Measurements from ENCODE around the gene ACMSD.

- TF ChIP-seq FOS (IDR thresholded peaks at IDR 0.05; ENCODE audit: low read depth, low read length) (no peak), USF2 (IDR thresholded peaks at IDR 0.05; ENCODE audit: low read depth, low read length) (no peak), CEBPB (IDR thresholded peaks at IDR 0.05; ENCODE audit: low read depth, low read length) (no peak), RCOR1 (IDR thresholded peaks at IDR 0.05; ENCODE audit: insufficient replicate concordance, low read length) (no peak), CTCF (conservative IDR thresholded peaks at IDR 0.05; ENCODE audit: low read depth, low read length) (no peak), RAD21 (IDR thresholded peaks at IDR 0.05; ENCODE audit: low read length) (no peak), POLR2A (IDR thresholded peaks at IDR 0.05; ENCODE audit: low read depth, low read length) (no peak), ELK1 (IDR thresholded peaks at IDR 0.05; ENCODE audit: borderline replicate concordance, low read depth, low read length) (no peak)
Measured at GRCh38 chr2:134950886-134951285, 112.5 kb downstream of the ACMSD start.
